HT1080 (cell line): Measurements from ENCODE around the gene RAB11FIP2. TPM values are rescaled to one million over a fixed set of nuclear protein-coding genes. Genes with fewer than 3 reads are reported as not detected.

Experiments used
- DNase-seq: peaks from one replicate; pipeline ENCODE4 v3.0.0-alpha.2; 2015; ENCODE audit warnings: low read depth
- total RNA-seq: library from RNA; depleted of rRNA; stranded (reverse); fragments of >200 nt; shearing (Covaris generic); gene quantifications from 2 replicates; pipeline ENCODE4 v1.2.3, GENCODE V29; 2014

Gene RAB11FIP2
- total RNA-seq, 1 experiment from 2014 or later: 12.3 TPM

DNA sequence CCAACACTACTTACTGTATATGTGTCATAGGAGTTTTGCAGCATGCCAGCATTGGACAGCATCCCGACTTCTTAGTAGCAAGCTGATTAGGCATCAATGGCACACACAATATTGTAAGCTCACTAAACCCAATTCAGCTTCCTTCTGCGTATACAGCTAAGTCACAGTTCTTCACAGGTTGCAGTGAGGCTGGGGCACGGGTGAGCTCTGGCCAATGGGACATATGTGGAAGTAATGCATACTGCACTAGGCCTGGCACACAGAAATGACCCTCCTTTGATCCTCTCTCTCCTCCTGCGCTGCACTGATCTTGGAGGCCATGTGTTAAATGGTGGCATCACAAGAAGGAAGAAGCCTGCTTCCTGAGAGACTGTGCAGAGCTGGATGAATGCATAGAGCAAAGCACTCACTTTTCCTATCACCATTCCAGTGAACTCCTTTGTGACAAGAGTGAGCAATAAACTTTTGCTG is 11.9 kb downstream of the RAB11FIP2 start:
- no peak for DNase-seq

DNA sequence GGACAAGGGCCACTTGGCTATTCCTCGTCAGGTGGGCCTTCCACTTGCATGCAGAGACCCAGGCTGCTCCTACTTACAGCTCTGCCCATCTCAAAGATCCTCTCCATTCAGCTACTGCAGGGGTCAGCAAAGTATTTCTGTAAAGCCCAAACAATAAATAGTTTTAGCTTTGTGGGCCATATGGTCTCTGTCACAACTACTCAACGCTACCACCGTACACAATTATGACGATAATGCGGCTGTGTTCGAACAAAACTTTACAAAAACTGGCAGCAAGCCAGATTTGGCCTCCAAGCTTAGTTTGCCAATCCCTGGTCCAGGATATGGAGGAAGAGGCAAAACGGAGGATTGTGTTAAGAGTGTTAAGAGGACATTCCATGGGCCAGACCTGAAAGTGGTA is 12.8 kb downstream of the RAB11FIP2 start:
- DNase-seq: no peak

DNA sequence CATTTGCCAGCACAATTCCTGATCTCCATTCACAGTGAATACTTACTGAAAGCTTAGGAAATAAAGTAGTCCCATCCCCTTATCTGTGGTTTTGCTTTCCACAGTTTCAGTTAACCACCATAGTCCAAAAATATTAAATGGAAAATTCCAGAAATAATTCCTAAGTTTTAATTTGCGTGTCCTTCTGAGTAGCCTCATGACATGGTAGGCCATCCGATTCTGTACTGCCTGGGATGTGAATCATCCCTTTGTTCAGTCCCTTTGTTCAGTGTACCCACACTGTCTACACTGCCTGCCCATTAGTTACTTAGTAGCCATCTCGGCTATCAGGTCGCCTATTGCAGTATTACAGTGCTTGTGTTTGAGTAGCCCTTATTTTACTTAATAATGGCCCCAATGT is 14.2 kb downstream of the RAB11FIP2 start:
- DNase-seq: no peak

DNA sequence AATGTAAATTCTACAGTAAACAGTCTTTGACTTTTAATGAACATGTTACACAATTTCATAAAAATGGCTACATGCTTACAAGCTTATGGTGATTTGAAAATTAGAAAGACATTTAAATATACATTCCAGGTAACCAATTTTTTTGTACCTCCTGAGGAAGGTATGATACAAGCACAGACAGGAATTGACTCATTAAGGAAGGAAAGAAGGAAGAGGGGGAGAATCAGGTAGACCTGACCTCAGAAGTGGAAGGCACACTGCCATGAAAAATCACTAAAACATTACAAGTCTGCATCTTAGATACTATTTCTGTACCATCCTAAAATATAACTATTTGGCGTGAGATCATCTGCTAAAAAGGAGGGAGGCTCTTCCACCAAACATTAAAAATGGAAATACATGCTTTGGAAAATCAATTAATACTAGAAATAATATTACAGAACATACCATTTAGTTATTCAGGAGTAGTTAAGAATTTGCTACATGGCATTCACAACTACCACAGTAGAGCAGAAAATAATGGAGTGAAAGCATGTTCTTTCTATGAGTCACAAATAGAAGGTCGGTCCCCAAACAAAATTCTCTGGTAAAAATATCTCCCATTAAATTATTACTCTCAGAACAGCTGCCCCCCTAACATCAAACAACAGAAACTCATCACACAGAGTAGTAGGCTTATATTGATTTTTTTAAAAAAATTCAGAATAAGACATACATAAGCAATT is 15.2 kb downstream of the RAB11FIP2 start:
- no peak for DNase-seq

DNA sequence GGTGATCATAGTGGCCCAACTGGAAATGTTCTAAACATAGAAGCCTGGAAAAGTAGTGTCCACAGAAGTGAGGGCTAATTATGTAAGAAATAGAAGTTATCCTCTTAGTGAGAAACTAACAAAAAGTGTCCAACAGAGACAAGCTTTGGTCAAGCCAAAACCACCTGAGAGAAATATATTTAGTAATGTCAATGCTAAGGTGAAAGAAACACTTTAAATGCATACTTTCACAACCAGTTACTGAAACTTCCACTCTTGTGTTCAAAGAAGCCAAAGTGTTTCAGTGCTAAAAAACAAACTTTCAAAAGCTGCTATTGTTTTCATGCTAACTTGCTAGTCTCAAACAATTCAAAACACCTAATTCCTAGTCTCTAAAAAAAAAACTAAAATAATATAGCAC is 18.1 kb downstream of the RAB11FIP2 start:
- no peak for DNase-seq

DNA sequence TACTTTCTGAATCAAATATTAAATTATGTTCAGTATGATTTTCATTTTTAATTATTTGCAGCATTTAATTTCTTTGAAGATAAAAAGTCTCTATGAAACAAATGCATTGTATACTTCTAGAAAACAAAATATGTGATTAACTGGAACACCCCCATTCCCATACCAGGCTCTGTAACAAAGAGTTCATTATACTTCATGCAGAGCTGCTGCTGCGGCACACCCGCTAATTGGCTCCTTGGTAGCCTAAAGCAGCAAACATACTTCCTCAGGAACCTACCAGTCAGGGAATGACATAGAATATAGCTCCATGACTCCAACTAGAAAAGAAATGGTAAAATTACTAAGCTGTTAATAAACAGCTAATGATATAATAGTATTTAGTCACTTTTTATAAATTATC is 19.3 kb downstream of the RAB11FIP2 start:
- DNase-seq: no peak

DNA sequence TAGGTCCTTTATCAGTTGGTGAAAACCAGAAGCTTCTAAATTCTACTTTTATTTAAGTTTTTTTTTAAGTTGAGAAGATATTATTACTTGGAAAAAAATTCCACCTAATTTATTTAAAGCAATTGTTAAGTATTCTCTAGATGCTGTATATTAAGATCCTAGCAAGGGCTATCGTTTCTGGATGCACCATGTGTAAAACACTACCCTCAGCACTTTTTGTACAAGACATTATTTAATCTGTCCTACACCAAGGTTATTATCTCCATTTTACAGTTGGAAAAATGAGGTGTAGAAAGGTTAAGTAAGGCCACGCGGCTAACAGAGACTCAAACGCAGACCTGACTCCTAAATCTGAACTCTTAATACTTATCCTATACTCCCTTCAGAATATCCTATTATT is 19.8 kb downstream of the RAB11FIP2 start:
- DNase-seq: no peak

DNA sequence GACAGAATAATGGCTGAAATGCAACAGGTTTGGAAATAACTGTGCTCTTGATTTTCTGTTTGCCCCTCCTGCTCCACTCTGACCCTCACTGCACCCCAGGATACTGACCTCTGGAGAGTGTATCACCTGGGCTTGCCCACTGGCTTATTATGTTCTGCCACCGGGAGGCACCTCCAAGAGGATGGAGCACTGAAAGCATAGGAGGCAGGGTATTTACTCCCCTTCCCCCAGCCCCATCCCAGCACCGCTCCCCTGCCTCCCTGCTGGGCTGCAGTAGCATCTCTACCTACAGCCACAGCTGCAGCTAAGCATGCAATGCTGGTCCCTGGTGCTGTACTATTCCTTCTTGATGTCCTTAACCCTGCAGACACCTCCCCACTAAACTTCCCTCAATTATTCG is 26.4 kb downstream of the RAB11FIP2 start:
- no peak for DNase-seq

DNA sequence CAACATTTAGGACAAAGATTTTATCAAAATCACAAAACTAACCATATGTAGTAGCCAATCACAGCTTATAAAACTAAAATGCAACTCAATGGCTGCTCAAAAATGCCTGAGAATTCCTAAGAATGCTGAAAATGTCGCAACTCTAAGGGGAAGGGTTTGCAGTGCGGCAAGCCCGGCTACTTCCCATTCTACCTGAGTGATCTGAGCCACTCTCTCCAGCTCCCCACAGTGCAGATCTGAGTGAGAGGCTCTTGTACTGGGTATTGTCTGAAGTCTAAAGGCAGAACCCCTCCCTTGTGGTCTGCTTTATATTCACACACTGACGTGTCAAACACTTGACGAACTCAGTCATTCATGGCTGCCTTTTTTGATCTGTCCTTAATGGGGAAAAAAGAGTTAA is 28.9 kb downstream of the RAB11FIP2 start:
- DNase-seq: no peak

DNA sequence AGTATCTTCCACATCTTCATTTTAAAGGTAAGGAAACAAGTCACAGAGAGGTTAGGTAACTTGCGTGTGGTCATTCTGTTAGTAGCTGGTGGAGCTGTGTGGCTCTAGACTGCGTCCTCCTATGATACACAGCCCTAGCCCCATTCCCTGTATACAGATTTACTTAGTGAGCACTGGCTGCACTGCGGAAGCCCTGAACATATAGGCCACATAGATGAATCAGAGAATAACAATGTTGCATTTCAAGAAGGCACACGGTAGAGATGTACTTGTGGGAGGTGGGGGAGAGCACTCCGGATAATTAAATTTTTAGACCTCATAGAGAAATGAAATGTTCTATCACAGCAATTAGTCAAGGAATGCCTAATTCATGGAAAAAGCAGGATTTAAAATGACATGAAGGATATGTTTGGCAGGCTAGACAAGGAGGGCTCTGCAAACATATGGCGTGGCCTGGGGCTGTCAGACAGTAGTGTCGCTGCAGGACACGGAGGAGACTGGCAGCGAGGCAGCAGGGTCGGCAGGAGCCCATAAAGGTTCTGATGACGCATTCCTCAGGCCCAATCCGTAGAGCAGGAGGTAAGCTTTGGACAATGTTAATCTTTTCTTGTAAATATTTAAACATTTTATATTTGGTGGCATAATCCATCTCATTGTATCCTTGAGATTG is 29.5 kb downstream of the RAB11FIP2 start:
- DNase-seq: no peak

DNA sequence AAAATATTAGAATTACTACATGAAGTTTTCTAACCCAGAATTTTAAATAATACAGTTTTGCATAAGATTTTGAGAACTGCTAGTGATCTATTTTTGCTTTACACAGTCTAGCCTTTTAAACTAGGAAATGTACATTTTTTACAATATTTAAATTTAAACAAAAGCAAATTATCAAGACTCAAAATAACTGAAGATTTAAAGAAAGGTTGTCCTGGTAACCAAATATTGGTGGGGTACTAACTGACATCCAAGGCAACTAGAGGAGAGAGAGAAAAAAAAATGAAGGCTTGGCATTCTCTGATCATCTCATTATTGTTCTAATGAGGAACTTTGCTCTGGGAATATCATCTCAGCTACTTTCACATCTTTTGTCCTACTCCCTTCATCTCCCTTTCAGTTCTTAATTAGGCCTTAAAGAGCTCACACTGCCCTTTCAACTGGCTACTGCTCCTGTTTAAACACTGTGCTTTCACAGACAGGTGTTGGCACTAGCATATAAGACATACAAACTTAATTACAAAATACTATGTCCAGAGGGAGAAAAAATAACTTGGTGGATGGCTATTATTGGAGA is 33.7 kb downstream of the RAB11FIP2 start:
- no peak for DNase-seq

DNA sequence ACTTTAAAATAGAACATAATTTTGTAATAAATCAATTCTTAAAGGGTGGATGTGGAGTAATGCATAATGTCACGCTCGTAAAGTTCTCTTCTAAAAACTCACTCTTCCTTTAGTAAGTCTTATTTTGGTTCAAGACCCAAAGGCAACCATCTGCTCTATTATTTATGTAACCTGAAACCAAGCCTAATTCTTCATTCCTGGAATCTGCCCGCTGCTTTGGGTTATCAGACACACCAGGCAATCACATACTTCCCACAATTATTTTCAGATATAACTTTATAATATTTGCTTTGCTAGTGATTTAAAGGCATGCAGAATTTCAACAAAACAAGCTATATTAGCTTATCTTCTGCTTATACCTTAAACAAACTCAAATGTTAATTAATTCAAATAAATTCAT is 39.0 kb downstream of the RAB11FIP2 start:
- no peak for DNase-seq

DNA sequence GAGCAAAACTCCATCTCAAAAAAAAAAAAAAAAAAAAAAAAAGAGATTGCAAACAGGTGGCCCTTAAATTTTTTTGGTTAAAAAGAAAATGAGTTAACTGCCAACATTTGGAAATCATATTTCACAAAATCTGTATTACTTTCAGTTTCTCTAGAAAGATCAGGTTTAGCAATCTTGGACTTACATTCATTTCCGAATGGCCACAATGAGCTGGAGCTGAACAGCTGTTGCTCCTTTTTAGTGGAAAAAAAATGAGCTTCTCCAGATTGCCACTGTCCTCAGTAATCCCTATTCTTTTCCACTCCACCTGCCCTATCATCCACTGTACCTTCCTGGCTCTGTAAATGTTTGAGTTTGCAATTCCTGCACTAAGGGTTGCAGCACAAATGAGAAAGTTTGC is 43.6 kb downstream of the RAB11FIP2 start:
- DNase-seq: no peak

DNA sequence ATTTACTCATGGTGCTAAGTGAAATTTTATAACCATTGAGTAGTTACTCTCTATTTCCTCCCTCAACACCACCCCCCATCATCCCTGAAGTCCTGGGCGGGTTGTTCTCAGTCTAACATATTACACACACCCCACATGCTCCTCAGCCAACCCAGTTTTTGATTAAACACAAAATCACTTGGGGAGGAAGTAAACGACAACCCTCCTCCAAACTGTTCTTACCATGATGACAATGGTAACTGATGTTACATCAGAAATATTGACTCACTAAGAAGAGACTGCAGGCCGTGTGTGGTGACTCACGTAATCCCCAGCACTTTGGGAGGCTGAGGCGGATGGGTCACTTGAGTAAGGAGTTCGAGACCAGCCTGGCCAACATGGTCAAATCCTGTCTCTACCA is 44.2 kb downstream of the RAB11FIP2 start:
- peak; percentile 73 for DNase-seq

DNA sequence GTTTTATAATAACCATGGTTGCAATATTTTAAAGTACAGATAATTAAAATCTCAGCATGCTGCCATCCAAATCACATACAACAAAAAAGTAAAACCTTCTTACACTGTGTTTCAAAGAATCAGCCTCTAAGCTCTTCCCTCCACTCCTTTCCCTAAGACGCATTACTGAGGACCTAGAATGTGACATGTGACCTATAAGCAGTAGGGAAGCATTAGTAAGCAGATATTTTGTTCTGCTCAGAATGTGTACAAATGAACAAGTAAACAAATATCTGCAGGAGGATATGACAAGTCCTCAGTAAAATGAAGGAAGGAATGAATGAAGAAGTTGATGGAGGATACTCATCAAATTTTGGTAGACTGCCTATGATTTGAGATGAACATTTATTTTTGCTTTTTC is 49.1 kb downstream of the RAB11FIP2 start:
- no peak for DNase-seq

DNA sequence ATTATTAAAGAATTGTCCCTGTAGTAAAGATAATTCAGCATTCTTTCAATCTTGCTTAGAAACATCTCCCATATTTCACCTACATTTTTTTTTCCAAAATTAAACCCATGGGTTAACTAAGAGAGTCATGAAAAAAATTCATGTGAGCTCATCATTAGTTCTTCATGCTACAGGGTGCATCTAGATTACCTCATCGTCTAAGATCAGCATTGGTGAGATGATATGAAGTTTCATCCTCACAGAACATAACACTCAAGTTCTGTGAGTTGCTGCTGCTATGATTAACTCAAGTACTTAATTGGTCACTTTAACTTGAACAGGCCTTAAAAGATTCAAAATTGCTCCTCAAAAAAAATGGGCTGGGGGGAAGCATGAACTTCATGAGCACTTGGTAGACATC is 50.0 kb downstream of the RAB11FIP2 start:
- DNase-seq: no peak

DNA sequence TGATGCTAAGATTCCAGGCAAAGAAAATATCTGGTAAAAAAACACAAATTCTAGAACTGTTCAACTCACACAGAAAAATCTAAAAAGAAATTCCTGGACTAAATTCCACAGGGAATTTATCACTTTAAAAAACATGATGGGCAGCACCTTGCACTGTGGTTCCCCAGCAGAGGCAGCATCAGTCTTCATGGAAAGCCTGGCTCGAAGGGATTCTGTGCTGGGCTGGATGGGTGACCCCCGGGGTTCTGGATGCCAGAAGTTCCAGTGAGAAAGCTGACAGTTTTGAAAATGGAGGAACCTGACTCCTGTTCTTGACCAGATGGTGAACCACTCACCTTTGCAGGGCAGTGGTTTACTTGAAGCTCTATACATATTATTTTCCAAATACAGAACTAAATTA is 52.0 kb downstream of the RAB11FIP2 start:
- DNase-seq: no peak

DNA sequence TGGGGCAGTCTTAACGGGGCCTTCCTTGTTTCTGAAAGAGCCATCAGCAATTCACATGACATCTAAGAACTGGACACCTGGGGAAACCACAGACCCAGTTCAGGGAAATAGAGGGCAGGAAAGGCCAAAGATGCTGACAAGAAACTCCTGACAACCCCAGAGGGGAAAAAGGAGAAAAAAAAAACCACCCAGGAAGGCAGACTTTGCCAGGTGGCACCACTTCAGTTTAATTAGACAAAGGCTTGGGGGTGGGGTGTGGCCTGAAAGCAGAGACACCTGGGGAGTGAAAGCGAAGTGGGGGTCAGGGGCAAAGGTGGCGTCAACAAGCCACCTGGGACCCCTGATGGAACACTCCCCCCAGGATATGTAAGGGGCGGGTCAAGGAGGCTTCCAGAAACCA is 53.6 kb downstream of the RAB11FIP2 start:
- no peak for DNase-seq

DNA sequence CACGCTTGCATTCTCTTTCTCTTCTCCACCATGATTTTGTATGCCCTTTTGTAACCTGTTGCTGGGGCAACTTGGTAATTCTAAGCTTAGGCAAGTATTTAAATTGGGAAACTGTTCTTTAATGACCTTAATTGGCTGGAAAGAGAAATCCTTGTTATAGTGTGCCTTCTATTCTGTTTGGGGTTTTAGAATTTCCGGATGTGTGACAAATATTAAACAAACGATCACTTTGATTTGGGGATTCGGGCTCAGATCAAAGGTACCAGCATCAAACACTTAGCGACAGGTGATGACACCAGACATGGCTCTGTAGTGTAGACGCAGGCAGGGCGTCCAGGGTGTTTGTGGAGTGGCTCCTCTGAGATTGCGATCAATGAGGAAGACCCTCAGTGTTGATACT is 55.0 kb downstream of the RAB11FIP2 start:
- DNase-seq: no peak

DNA sequence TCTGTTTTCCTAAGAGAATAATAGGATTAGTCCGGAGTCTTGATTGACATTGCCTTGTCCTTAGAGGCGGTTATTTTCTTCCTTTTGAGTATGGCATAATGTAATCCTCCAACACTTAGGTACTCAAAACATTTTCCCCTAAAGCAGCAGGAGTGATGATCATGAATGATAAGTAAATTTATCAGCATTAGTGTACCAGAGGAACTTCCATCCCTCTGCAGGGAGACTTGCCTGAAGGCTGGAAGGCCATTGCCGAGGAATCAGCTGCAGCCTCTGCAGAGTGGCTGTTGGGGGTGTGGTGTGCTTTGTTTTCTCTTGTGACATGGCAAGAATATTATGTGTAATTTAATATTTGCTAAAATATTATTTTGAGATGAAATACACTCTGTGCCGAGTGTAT is 56.8 kb downstream of the RAB11FIP2 start:
- DNase-seq: no peak

DNA sequence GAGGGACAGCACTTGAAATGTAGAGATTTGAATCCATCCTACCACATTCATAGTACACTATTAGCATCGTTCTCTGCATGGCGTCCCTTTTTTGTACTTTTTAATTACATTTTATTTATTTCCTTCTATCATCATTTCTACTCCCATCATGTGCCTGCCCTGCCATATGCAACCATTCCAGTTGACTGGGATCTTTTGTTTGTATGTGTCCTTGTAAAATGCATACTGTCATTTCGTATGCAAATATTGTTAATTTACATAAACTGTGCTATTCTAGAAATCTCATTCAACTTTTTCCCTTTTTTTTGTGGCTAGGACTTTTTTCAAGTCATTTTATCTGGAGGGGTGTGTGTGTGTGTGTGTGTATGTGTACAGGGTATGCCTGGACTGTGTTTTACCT is 57.9 kb downstream of the RAB11FIP2 start:
- no peak for DNase-seq

DNA sequence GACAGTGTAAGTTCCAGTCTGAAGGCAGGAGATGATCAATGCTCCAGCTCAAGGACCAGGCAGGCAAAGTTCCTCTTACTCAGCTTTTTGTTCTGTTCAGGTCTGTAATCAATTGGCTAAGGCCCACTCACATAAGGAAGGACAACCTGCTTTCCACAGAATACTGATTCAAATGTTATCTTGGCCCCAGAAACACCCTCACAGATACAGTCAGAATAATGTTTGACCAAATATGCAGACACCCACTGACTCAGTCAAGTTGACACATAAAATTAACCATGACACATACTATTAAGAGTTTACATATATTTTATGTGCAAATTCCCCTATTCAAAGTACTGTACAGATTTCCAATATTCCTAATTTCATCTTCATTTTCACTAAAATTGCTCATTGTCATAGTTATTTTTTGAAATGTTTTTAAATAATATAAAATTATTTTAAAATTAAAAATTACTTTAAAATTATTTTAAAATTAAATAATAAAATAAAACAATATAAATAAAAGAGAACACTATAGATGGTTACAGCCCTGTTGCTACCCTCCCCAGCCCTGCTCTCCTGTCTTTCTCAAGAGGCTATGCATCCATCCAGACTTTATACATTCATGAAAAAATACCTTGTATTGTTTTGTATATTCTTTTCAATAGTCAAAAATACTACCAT is 59.4 kb downstream of the RAB11FIP2 start:
- DNase-seq: no peak
